ENCODE results near the gene MRPL53.
A peak's percentile ranks its signal among the peaks of the same experiment; 100 is the strongest.
"Not testable (repeated sequence)": the region's sequence is repeated elsewhere in the genome, so short reads cannot be mapped to it uniquely, and the experiment has no call there.

Gene MRPL53

GRCh38 chr2:74450570-74451190 is 21.8 kb downstream of the MRPL53 start:
- DNase-seq (ENCODE audit: low spot score) = no peak

GRCh38 chr2:74448771-74449170 is 23.7 kb downstream of the MRPL53 start:
- no peak for DNase-seq (ENCODE audit: low spot score)

DNA sequence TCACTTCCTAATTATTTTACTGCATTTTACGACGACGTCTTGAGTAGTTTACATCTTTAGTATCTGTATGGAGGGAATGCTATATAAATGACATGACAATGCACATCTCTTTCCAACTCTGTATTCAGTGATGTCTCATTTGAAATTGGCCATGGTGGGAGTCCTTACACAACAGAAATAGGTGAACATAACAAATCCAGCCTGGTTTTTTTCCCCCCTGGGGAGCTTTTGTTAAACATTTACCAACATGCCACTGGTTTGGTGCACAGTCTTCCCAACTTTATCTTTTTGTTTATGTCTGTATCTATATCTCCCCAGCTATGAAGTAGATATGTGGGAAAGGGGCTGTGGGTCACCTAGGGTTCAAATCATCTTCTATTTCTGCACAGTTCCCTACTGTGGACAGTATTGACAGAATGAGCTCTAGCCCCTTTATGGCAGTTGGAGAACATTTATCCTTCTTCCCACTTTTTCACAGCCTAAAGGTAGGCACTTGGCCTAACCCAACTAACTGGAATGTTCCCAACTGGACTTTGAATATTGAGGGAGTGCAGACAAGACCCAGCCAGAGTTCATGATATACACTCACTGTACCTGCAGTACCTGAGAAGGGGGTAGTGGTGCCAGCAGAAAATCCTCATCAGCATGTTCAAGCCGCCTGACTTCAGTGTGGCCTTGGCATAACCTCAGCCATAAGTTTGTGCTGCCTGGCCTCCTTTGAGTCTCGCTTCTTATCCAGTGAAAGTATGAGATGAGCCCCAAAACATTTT is 25.1 kb downstream of the MRPL53 start:
- no peak for DNase-seq (ENCODE audit: low spot score)

DNA sequence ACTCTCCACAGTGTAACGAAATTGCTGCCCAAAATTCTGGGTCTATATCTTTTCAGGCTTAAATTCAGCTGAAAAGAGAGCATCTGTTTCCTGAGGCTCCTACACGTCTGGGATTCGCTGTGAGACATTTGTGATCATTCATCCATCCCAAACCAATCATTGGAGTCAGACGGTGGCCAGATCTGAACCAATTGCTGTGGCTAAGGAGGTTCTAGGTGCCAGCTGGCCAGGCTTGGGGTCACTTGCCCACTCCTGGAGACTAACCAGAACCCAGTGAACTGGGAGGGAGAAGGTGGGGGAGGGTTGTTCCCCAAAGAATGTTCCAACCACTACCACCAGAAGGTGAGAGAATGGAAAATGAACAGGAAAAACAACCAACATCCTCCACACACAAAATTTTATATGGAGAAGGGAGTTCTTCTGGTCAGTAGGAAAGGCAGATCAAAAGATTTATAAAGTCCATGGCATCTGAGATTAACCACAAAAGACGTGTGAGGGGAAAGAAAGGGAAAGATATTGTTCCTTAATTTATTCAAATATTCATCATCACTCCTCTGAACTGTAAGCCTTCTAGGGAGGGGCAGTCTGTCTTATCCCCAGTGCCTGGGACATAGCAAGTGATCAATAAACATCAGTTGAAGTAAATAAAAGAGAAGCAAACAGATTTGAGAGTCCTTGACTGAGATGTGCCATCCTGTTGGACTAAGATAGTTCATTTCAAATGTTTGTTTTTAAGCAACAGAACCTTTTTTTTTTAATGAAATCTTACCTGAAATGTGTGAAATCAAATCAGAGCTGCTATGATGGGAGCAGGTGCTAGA is 27.8 kb downstream of the MRPL53 start:
- DNase-seq (ENCODE audit: low spot score) = no peak

DNA sequence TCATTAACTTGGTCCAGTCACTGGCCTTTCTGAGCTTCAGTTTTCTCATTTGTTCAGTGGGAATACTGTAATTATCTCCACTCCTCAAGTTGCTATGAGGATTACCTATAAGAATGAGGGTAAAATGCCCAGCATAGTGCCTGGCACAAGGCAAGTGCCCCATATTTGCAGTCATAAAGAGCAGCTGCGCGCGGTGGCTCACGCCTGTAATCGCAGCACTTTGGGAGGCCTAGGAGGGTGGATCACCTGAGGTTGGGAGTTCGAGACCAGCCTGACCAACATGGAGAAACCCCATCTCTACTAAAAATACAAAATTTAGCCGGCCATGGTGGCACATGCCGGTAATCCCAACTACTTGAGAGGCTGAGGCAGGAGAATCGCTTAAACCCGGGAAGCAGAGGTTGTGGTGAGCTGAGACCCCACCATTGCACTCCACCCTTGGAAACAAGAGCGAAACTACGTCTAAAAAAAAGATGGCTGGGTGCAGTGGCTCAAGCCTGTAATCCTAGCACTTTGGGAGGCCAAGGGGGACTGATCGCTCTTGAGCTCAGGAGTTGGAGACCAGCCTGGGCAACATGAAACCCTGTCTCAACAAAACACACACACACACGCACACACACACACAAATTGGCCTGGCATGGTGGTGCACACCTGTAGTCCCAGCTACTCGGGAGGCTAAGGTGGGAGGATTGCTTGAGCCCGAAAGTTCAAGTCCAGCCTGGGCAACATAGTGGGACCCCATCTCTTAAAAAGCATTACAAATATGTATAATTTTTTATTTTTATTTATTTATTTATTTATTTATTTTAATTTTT is 29.8 kb downstream of the MRPL53 start:
- DNase-seq (ENCODE audit: low spot score) = not testable (repeated sequence)

DNA sequence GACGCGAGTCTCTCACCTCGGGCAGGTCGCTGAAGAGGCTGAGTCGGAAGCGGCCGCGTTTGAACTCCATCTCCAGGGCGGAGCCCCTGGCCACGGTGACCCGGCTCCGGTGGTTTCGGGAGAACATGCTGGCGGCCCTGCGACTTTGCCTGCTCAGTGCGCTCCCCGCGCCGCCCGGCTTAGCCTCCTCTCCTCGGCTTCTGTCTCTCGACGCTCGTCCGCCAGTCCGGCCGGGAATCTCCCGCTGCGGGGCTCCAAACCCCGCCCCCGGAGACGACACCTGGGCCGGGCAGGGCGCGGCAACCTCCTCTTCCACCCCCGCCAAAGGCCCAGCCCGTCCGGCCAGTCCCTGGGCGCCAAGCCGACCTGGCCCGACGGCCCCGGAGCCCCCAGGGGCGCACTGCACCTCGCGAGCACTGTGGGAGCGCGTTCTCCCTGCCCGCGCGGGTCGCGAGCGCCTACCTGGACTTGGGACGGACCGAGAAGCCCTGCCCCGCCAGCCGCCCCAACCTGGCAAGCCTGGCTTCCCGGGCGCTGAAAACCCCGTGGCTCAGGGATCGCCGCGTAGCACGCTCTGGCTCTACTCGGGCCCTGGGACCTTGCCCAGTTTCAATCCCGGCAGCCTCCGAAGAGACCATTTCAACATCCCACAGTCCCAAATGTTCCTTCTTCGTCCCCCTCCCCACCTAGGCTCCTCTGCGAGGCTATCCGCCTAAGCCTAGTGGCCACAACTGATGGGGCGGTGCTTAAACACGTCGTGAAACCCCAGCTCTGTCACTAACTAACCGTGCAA is 30.6 kb downstream of the MRPL53 start, which contains the start of gene RTKN:
Gene RTKN, minus strand, starts transcription at position 248 of the 793 bp plus-strand sequence. Its CDS starts 121 bp downstream, at position 127.
- peak; percentile 47 for DNase-seq (ENCODE audit: low spot score)

GRCh38 chr2:74441170-74441689 is 31.2 kb downstream of the MRPL53 start:
- no peak for DNase-seq (ENCODE audit: low spot score)

- peak; percentile 81 for DNase-seq (ENCODE audit: low spot score)
These were observed 31.9 kb downstream of the MRPL53 start for GRCh38 chr2:74440378-74441169.

GRCh38 chr2:74439803-74440377 is 32.6 kb downstream of the MRPL53 start:
- DNase-seq (ENCODE audit: low spot score) = no peak

DNA sequence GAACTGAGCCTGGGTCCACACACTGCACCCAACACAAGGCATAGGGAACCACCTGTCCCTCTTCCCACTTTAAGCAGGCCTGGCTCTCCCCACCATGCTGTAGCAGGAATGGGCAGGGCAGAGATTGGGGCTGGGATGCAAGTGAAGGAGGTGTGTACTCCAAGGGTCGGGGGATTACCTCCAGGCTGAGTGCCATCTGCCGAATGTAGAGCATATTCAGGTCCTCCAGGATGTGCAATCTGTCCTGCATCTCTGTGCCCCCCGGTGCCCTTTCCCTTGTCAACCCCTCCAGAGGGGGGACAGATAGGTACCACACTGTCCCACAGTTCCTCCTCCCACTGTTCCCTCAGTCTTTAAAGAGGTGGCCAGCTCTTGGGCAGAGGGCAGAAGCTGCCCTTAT is 33.1 kb downstream of the MRPL53 start:
- no peak for DNase-seq (ENCODE audit: low spot score)

- DNase-seq (ENCODE audit: low spot score) = no peak
These were observed 34.2 kb downstream of the MRPL53 start for GRCh38 chr2:74438248-74438647.

GRCh38 chr2:74436848-74437695 is 35.4 kb downstream of the MRPL53 start:
- no peak for DNase-seq (ENCODE audit: low spot score)

- DNase-seq (ENCODE audit: low spot score) = no peak
These were observed 36.2 kb downstream of the MRPL53 start for GRCh38 chr2:74436111-74436805.

GRCh38 chr2:74430502-74430901 is 42.0 kb downstream of the MRPL53 start:
- DNase-seq (ENCODE audit: low spot score) = no peak

DNA sequence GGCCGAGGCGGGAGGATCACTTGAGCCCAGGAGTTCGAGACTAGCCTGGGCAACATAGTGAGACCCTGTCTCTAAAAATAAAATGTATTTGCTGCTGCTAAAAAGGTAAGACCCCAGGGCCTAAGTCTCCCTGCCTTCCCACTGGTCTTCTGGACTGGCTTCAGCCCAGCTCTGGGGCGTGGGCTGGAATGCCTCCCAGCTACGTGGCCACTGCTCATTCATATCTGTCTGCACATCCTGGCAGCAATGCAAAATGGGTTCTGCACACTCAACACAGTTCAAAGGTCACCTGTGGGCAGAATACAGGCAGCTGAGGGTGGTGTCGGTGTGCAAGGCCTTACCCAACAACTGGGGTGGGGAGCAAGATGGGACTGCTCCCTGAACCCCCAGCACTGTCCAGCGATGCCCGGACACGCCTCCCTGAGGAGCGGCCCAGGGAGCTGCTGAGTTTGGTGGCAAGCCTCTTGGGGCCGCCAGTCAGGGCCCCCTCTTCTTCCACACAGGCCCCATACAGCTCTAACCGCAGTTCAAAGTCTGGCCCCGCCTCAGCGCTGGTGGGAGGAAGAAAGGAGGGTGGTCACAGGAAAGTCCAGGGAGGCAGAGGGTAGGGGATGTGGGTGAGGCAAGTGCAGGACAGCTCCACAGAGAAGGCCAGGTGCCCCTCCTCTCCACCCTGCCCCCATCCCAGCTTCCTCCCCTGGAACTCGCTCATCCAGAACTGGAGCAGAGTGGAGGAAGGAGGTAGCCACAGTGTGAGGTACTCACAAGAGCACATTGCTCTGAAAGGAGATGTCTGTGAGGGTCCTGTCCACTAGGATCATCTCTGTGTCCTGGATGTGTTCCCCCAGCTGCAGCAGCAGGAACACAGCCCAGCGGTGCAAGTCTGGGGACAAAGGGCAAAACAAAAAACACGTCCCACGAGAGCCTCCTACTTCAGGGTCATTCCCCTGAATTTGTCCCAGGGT is 42.7 kb downstream of the MRPL53 start:
- DNase-seq (ENCODE audit: low spot score) = no peak

DNA sequence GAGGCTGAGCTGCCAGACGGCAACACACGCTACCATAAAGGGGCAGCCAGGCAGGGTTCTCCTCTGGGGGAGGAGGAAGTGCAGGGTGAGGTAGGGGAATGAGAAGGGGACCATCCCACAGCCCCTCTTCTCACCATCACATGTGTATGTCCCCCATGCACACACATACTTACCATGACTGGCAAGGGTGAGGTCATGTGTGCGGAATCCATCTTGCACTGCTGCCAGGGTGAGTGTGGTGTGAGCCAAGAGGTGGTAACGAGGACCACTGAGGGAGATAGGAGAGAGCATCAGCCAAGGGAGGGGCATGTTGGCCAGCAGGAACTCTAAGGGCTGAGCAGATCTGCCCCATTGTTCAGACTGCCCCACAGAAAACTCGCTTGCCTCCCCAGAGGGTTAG is 43.8 kb downstream of the MRPL53 start:
- DNase-seq (ENCODE audit: low spot score) = no peak

- DNase-seq (ENCODE audit: low spot score) = no peak
These were observed 44.9 kb downstream of the MRPL53 start for GRCh38 chr2:74427551-74427950.
